GM19463 (cell line): Measurements from ENCODE around the gene EFCAB8.

Experiments used
- ATAC-seq: cut with Tn5 transposase; IDR thresholded peaks from one replicate; pipeline ENCODE4 v1.9.1; 2021; ENCODE audit warnings: mild to moderate bottlenecking, moderate library complexity; ENCODE audit not compliant: unreplicated experiment

The EFCAB8 gene

GRCh38 chr20:32984196-32984595 lies 125.5 kb downstream of the EFCAB8 start:
- no peak for ATAC-seq

DNA sequence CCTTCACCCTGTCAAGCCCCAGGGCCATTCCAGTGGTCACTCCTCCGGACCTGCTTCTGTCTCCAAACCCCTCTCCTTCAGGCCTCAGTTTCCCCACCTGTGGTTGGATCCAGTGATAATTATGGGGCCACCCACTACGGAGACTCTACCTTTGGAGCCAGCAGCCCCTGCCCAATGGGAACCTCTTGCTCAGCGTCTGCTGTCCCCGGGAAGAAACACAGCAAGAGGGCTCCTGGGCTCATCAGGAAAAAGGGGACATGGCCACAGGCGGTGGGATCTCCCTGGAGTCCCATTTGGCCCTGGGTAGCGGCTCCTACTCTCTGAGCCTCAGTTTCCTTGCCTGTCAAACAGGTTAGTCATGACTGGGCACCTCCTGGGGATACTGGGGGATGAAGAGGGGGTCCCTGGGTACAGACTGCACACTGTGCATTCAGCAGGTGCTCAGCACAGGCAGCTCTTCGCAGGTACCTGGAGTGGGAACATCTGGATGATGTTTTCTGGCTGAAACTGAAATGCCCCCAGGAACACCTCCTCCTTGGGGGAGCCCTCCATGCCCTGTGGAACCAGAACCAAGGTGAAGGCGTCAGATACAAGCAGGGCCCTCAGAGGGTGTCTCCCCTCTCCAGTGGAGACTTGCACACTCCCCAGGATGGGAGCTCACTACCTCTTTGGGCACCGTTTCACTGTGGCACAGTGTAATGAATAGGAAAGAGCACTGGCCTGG lies 126.1 kb downstream of the EFCAB8 start:
- ATAC-seq = no peak

DNA sequence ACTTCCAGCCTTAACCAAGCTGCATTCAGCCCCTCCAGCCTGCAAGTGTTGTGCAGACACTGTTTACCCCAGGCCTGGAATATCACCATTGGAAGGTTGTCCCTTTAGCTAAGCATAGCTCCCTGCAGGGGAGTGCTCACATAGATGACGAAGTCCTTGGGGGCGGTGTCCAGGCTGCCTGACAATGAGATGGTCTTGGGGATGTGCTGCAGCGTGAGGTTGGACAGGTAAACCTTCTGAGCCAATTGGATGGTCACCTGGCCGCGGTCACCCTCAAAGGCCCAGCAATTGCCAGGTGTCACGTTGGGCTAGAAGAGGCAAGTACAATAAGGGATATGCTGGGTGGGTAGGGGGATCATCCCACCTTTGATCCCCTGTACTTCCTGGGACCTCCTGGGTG lies 126.9 kb downstream of the EFCAB8 start:
- no peak for ATAC-seq

- ATAC-seq = no peak
These were observed 127.7 kb downstream of the EFCAB8 start for GRCh38 chr20:32986331-32986966.

GRCh38 chr20:32987044-32987825 lies 128.5 kb downstream of the EFCAB8 start:
- no peak for ATAC-seq

DNA sequence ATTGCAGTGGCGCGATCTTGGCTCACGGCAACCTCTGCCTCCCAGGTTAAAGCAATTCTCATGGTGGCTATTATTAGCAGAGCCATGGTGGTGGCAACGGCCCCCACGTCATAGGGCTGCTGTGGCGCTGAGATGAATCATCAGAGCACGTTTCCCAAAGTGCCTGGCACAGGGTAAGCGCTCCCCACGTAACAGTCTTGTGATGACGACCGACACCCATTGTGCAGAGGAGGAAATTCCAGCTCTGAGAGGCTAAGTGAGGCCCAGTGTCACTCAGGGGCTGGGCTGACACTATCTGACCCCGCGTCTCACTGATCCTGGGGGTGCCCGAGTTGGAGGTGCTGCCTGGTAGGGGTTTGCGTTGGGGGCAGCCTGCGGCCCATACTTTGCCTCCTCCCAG lies 129.3 kb downstream of the EFCAB8 start:
- no peak for ATAC-seq

DNA sequence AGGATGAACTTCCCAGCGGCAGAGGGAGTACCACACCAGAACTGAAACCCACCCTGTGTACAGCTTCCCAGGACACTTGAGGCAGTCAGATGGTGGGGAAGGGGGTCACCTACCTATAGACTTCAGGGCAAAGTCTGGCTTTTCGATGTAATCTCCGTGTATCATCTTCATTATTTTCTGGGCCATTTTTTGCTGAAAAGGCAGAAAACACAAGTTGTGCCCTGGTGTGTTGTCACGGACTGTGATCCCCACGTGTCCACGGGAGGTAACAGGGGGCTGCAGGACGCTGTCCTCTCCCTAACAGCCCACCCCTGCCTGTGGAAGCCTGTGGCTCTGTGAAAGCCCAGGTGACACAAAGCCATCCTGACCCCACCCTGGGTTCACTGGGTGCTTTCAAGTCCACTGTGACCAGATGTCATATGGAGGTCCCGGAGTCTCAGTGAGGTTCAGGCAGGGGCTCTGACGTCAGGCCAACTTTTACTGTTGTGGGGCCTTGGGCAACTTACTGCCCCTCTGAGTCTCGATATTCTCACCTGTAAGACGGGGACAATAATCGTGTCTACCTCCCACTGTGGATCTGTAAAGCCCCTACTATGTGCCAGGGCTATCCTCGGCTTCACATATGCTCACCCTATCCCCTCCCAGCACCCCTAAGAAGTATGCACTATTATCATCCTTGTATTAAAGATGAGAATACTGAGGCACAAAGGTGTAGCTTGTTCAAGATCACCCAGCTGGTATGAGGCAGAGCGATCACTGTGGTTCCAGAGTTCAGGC lies 131.0 kb downstream of the EFCAB8 start:
- ATAC-seq = no peak

DNA sequence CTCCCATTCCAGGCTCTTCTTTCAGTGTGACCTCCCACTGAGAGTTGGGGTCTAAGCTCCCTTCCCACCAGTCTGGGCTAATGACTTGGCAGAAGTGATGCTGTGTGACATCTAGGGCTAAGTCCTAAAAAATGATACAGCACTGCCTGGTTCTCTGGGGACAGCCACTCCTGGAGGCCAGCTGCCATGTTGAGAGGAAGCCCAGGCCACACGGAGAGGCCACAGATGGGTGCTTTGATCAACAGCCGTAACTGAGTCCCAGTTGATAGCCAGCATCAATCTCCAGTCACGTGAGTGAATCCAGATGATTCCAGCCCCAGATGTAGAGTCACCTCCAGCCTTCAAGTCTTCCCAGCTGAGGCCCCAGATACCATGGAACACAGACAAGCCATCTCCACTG lies 131.7 kb downstream of the EFCAB8 start:
- no peak for ATAC-seq

GRCh38 chr20:32991383-32991782 lies 132.7 kb downstream of the EFCAB8 start:
- ATAC-seq = no peak

- ATAC-seq = no peak
These were observed 133.3 kb downstream of the EFCAB8 start for GRCh38 chr20:32991792-32992641.

DNA sequence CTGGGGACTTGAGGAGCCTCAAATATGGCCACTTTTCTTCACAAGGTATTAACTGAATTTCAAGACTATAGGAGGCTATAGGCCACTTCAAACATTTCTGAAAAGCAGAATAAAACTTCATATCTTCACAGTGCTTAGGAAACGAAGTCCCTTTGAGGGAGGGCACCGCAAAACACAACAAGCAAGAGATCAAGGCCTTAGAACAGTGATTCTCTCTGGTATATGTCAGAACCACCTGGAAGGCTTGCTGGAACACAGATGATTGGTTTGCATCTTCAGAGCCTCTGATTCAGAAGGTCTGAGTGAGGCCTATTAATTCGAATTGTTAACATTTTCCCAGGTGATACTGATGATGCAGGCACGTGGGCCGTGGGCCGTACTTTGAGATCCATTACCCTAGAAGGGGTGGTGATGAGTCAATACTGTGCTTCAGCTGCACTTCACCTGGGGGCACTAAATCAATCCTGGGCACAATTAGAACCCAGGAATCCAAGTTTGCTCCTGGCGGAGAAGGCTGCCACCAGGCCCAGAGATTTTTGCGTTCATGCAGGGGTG lies 134.8 kb downstream of the EFCAB8 start:
- ATAC-seq = no peak

DNA sequence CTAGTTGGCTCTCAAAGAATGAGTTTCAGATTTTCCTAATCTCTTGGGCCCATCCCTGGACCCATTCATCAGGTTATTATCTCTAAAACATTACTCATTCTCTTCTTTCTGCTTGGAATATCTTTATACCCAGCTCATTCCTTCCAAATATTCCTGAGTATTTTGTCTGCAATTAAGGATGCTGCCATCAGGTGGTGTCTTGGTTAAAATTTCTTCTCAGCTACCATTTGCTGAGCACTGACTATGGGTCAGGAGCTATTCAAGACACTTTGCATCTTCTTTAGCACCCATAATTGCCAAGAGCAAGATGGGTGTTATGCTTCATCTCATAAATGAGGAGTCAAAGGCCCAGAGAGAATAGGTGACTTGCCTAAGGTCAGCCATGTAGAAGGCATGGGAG lies 137.1 kb downstream of the EFCAB8 start:
- no peak for ATAC-seq

- no peak for ATAC-seq
These were observed 138.7 kb downstream of the EFCAB8 start for GRCh38 chr20:32997431-32997830.

DNA sequence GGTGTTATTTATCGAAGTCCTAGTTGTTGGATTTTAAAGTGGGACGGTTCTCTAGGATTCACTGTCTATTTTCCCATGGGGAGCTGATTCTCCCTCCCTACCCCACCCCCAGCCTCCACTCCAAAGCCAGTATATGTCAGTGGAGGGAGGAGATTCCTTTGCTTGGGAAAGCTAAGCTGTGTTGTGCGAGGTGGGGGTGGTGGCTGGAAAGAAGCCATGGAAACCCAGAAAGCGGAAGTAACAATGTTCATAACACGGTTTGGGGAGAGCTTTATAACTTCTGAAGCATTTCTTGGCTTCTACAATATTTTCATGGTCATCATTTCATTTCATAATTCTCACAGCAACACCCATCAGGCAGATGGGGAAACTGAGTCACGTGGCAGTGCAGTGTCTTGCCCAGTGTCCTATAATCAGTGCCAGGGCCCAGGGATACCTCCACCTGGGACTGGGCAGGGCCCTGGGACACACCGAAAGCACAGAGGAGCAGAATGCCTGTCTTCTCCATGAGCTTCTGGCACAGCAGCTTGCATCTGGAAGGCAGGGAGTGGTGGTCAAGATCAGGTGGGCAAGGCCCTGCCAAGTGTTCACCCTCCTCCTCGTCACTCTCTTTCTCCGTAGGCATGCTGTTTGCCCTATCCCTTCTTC lies 141.0 kb downstream of the EFCAB8 start:
- no peak for ATAC-seq

- no peak for ATAC-seq
These were observed 142.2 kb downstream of the EFCAB8 start for GRCh38 chr20:33000802-33001466.

GRCh38 chr20:33002087-33002808 lies 143.5 kb downstream of the EFCAB8 start:
- ATAC-seq = no peak

DNA sequence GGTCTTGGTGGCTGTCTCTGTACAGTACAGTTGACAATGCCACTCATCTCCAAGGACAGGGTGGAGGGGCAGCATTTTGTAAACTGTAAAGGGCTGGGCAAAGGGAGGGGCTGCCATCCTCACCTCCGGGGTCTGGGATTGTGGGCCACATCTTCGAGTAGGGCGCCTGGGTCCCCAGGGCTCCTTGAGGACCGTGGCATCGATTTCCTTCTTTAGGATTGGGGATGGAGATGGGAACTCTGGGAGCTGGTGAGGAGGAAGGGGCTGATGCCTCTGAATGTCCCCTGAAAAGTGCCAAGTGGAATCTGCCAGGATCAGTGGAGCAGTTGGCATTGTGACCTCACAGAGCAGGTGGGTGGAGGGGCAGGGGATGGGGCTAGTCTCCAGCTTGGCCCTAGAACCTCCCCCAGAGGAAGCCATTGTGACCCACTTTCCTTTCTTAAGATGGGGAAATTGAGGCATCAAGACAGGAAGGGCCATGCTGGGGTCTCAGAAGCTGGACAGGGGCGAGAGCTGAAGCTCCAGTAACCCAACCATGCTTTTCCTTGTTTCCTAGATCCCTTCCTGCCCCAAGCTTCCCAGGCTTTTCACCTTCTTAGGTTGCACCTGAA lies 145.5 kb downstream of the EFCAB8 start, which contains the start of gene SUN5:
SUN5 (minus strand) TSS at position 293 of the 611 bp plus-strand sequence; CDS start at position 200, 93 bp downstream.
- no peak for ATAC-seq

GRCh38 chr20:33005132-33005566 lies 146.4 kb downstream of the EFCAB8 start:
- no peak for ATAC-seq
